GM23338 (cell line): ENCODE measurements around the gene PSD. TPM values are rescaled to one million over a fixed set of nuclear protein-coding genes. Genes with fewer than 3 reads are reported as not detected.

Source experiments
- ATAC-seq: fragments of 200-7000 bp; cut with Tn5 transposase; 3 replicates; pipeline ENCODE4 v1.9.1; 2020
- DNase-seq: peaks from one replicate; pipeline ENCODE4 v3.0.0-alpha.2; 2015; ENCODE audit warnings: low spot score
- H2AFZ ChIP-seq: fragments of 200-600 bp; sonication (generic); 2 replicates; pipeline ENCODE4 v1.8.0; 2016; ENCODE audit warnings: antibody characterized with exemption, mild to moderate bottlenecking, moderate library complexity
- H3F3A ChIP-seq: fragments of 200-600 bp; sonication (generic); replicated peaks from 2 replicates; pipeline ENCODE4 v1.8.0; 2017; ENCODE audit warnings: antibody characterized with exemption, mixed run types, low read depth
- H3K27ac ChIP-seq: fragments of 200-600 bp; sonication (generic); 2 replicates; pipeline ENCODE4 v1.6.1; 2016; ENCODE audit warnings: low read depth
- H3K27me3 ChIP-seq: fragments of 200-600 bp; sonication (generic); 2 replicates; pipeline ENCODE4 v1.8.0; 2016; ENCODE audit warnings: mild to moderate bottlenecking, mixed run types, moderate library complexity; ENCODE audit not compliant: insufficient read depth
- H3K36me3 ChIP-seq: fragments of 200-600 bp; sonication (generic); 2 replicates; pipeline ENCODE4 v1.8.0; 2016; ENCODE audit warnings: mild to moderate bottlenecking; ENCODE audit not compliant: insufficient read depth
- H3K4me1 ChIP-seq: fragments of 200-600 bp; sonication (generic); 2 replicates; pipeline ENCODE4 v1.8.0; 2016; ENCODE audit warnings: mild to moderate bottlenecking, moderate library complexity; ENCODE audit not compliant: insufficient read depth
- H3K4me2 ChIP-seq: fragments of 200-600 bp; sonication (generic); 2 replicates; pipeline ENCODE4 v1.7.1; 2017; ENCODE audit warnings: mixed run types
- H3K4me3 ChIP-seq: fragments of 200-600 bp; sonication (generic); 2 replicates; pipeline ENCODE4 v1.6.1; 2016; ENCODE audit warnings: mixed run types
- H3K79me2 ChIP-seq: fragments of 200-600 bp; sonication (generic); replicated peaks from 2 replicates; pipeline ENCODE4 v1.8.0; 2017; ENCODE audit warnings: mild to moderate bottlenecking; ENCODE audit not compliant: insufficient read depth
- H3K9me2 ChIP-seq: fragments of 200-600 bp; sonication (generic); 2 replicates; pipeline ENCODE4 v1.8.0; 2017; ENCODE audit not compliant: insufficient read depth
- H4K20me1 ChIP-seq: fragments of 200-600 bp; sonication (generic); replicated peaks from 2 replicates; pipeline ENCODE4 v1.8.0; 2017; ENCODE audit warnings: mild to moderate bottlenecking; ENCODE audit not compliant: insufficient read depth
- H3K27ac Mint-ChIP-seq: 2 replicates; pipeline ENCODE4 v1.8.0; 2020; ENCODE audit warnings: inconsistent platforms, mild to moderate bottlenecking, moderate library complexity, mixed read lengths
- H3K27me3 Mint-ChIP-seq: 3 replicates; pipeline ENCODE4 v1.8.0; 2022; ENCODE audit warnings: low read depth, mild to moderate bottlenecking, moderate library complexity, mixed read lengths, inconsistent platforms; ENCODE audit not compliant: insufficient read depth, poor library complexity
- H3K36me3 Mint-ChIP-seq: 3 replicates; pipeline ENCODE4 v1.8.0; 2021; ENCODE audit warnings: low read depth, mild to moderate bottlenecking, inconsistent platforms, moderate library complexity, mixed read lengths
- H3K4me1 Mint-ChIP-seq: 3 replicates; pipeline ENCODE4 v1.8.0; 2020; ENCODE audit warnings: mild to moderate bottlenecking, inconsistent platforms, mixed read lengths
- H3K4me3 Mint-ChIP-seq: 3 replicates; pipeline ENCODE4 v1.8.0; 2021; ENCODE audit warnings: moderate library complexity, mild to moderate bottlenecking, inconsistent platforms, mixed read lengths
- H3K9me3 Mint-ChIP-seq: 3 replicates; pipeline ENCODE4 v1.8.0; 2020; ENCODE audit warnings: moderate library complexity, mild to moderate bottlenecking, inconsistent platforms, mixed read lengths
- CREB1 ChIP-seq: fragments of 250-450 bp; sonication (Bioruptor Pico); IDR thresholded peaks from 2 replicates; pipeline ENCODE4 v1.5.0; 2020; ENCODE audit warnings: low read depth, mild to moderate bottlenecking, moderate library complexity
- CTCF ChIP-seq, 2 experiments: fragments of 200-600 bp in 1 of 2; sonication (generic) in 1 of 2; conservative IDR thresholded peaks; 2 replicates each; pipeline versions ENCODE4 v1.5.1 to v1.6.1; 2016 to 2017; ENCODE audit warnings: antibody characterized with exemption in 2 of 2, low read depth in 2 of 2, mild to moderate bottlenecking in 2 of 2, moderate library complexity in 1 of 2
- ETS1 ChIP-seq: IDR thresholded peaks from 2 replicates; pipeline ENCODE4 v1.6.1; 2016; ENCODE audit warnings: antibody characterized with exemption
- EZH2 ChIP-seq: fragments of 200-600 bp; sonication (generic); IDR thresholded peaks from one replicate; pipeline ENCODE4 v1.8.0; 2017; ENCODE audit warnings: antibody characterized with exemption, mild to moderate bottlenecking, low read depth; ENCODE audit not compliant: unreplicated experiment
- EZH2phosphoT487 ChIP-seq: fragments of 200-600 bp; sonication (generic); IDR thresholded peaks from one replicate; pipeline ENCODE4 v1.8.1; 2018; ENCODE audit warnings: antibody characterized with exemption; ENCODE audit not compliant: unreplicated experiment
- JUNB ChIP-seq: IDR thresholded peaks from one replicate; pipeline ENCODE4 v1.6.1; 2016; ENCODE audit warnings: antibody characterized with exemption; ENCODE audit not compliant: unreplicated experiment
- NANOG ChIP-seq: IDR thresholded peaks from 2 replicates; pipeline ENCODE4 v1.6.1; 2016; ENCODE audit warnings: antibody characterized with exemption, borderline replicate concordance
- POLR2AphosphoS5 ChIP-seq: IDR thresholded peaks from 2 replicates; pipeline ENCODE4 v1.6.1; 2016; ENCODE audit warnings: antibody characterized with exemption, low read depth
- STAT1 ChIP-seq: IDR thresholded peaks from one replicate; pipeline ENCODE4 v1.6.1; 2016; ENCODE audit warnings: antibody characterized with exemption; ENCODE audit not compliant: unreplicated experiment
- ZNF114 ChIP-seq: fragments of 250-450 bp; sonication (Bioruptor Pico); IDR thresholded peaks from 2 replicates; pipeline ENCODE4 v1.5.0; 2020; ENCODE audit warnings: mild to moderate bottlenecking, moderate library complexity
- ZNF331 ChIP-seq: fragments of 250-450 bp; sonication (Bioruptor Pico); IDR thresholded peaks from 2 replicates; pipeline ENCODE4 v1.5.0; 2020; ENCODE audit warnings: low read depth, mild to moderate bottlenecking, moderate library complexity
- ZNF462 ChIP-seq: fragments of 250-450 bp; sonication (Bioruptor Pico); IDR thresholded peaks from 2 replicates; pipeline ENCODE4 v1.5.0; 2020; ENCODE audit warnings: mild to moderate bottlenecking, moderate library complexity
- polyA plus RNA-seq: library from polyadenylated mRNA; unstranded; fragments of >200 nt; fragmentation: Nextera tagmentation; extraction: Ambion mirVana; gene quantifications from 2 replicates; pipeline ENCODE4 v1.2.1, GENCODE V29; 2016
- total RNA-seq: library from RNA; depleted of rRNA; stranded (reverse); fragments of >200 nt; shearing (Covaris generic); gene quantifications from 2 replicates; pipeline ENCODE4 v1.2.3, GENCODE V29; 2014
- TF ChIP-seq, protein P1 (sequence below): IDR thresholded peaks from one replicate; pipeline ENCODE4 v1.6.1; 2018; ENCODE audit warnings: antibody characterized with exemption; ENCODE audit not compliant: unreplicated experiment

The PSD gene
- total and polyA plus RNA-seq, 2 experiments from 2014 or later = 1.9 to 6.8 TPM

- ATAC-seq (no peak), DNase-seq (no peak)
- H3K36me3 Mint-ChIP-seq = no peaks in the 10 kb centered on the region; the same call in 2 of the 3 replicates
- no peaks in the 10 kb centered on the region for H3K9me3 Mint-ChIP-seq
- H3K4me3 Mint-ChIP-seq = peak overlapping the region; percentile 82
- peaks cover 13% of the 10 kb centered on the region for H3K4me1 ChIP-seq
- peak overlapping the region; percentile 96; the same call in 1 of the 2 replicates for H3K4me2 ChIP-seq
- no peak overlapping the region for H2AFZ ChIP-seq
- no peak overlapping the region; the same call in 1 of the 2 replicates for H3K4me3 ChIP-seq
- no peak overlapping the region for H3K27ac ChIP-seq
- H3K27me3 Mint-ChIP-seq = peaks cover 44% of the 10 kb centered on the region
- H3K27me3 ChIP-seq = peaks cover 34% of the 10 kb centered on the region
- no peaks in the 10 kb centered on the region for H3K36me3 ChIP-seq
- H4K20me1 ChIP-seq = no peaks in the 10 kb centered on the region; the same call in 1 of the 2 replicates
- H3K4me1 Mint-ChIP-seq = peaks cover 20% of the 10 kb centered on the region
- no peak for TF ChIP-seq ZNF462 (CRISPR knock-in tag)
- no peak for TF ChIP-seq NANOG
- TF ChIP-seq CREB1 (CRISPR knock-in tag) = no peak
- no peak for TF ChIP-seq POLR2AphosphoS5
- no peak for TF ChIP-seq EZH2
- no peak for TF ChIP-seq ETS1
- TF ChIP-seq ZNF331 (CRISPR knock-in tag) = no peak
- no peak for TF ChIP-seq ZNF114 (CRISPR knock-in tag)
- TF ChIP-seq, protein P1, sequence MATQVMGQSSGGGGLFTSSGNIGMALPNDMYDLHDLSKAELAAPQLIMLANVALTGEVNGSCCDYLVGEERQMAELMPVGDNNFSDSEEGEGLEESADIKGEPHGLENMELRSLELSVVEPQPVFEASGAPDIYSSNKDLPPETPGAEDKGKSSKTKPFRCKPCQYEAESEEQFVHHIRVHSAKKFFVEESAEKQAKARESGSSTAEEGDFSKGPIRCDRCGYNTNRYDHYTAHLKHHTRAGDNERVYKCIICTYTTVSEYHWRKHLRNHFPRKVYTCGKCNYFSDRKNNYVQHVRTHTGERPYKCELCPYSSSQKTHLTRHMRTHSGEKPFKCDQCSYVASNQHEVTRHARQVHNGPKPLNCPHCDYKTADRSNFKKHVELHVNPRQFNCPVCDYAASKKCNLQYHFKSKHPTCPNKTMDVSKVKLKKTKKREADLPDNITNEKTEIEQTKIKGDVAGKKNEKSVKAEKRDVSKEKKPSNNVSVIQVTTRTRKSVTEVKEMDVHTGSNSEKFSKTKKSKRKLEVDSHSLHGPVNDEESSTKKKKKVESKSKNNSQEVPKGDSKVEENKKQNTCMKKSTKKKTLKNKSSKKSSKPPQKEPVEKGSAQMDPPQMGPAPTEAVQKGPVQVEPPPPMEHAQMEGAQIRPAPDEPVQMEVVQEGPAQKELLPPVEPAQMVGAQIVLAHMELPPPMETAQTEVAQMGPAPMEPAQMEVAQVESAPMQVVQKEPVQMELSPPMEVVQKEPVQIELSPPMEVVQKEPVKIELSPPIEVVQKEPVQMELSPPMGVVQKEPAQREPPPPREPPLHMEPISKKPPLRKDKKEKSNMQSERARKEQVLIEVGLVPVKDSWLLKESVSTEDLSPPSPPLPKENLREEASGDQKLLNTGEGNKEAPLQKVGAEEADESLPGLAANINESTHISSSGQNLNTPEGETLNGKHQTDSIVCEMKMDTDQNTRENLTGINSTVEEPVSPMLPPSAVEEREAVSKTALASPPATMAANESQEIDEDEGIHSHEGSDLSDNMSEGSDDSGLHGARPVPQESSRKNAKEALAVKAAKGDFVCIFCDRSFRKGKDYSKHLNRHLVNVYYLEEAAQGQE = no peak
- no peak for TF ChIP-seq STAT1
- TF ChIP-seq JUNB = no peak
- TF ChIP-seq EZH2phosphoT487 = no peak
- TF ChIP-seq CTCF (conservative IDR thresholded peaks at IDR 0.05; ENCODE audit: low read depth in 2 of 2) = no peak
- 0 out of 2 replicates have a peak, but pooled peaks cover 9% of the 10 kb centered on the region for H3F3A ChIP-seq
- H3K9me2 ChIP-seq = no peaks in the 10 kb centered on the region
- H3K27ac Mint-ChIP-seq = no peak overlapping the region
- no peaks in the 10 kb centered on the region for H3K79me2 ChIP-seq
Observed at GRCh38 chr10:102396730-102397151, 21.8 kb downstream of the PSD start.
